ENCODE results near the gene AOC1.
"Not testable (repeated sequence)": the region's sequence is repeated elsewhere in the genome, so short reads cannot be mapped to it uniquely, and the experiment has no call there.

Gene AOC1

GRCh38 chr7:150852371-150852905 is at the start of gene AOC1:
Gene AOC1, plus strand, starts transcription at chr7:150852517. Its CDS starts 3,954 bp downstream, at chr7:150856471.
- no peak for DNase-seq

- DNase-seq, result no peak
Measured at GRCh38 chr7:150803161-150803860, 49.0 kb upstream of the AOC1 start.

GRCh38 chr7:150804802-150805201 is 47.5 kb upstream of the AOC1 start:
- no peak for DNase-seq

GRCh38 chr7:150805864-150806263 is 46.5 kb upstream of the AOC1 start:
- DNase-seq, result no peak

- no peak for DNase-seq
Measured at GRCh38 chr7:150806454-150806853, 45.9 kb upstream of the AOC1 start.

GRCh38 chr7:150806863-150807262 is 45.5 kb upstream of the AOC1 start:
- no peak for DNase-seq

GRCh38 chr7:150807616-150808438 is 44.5 kb upstream of the AOC1 start:
- DNase-seq, result not testable (repeated sequence)

- no peak for DNase-seq
Measured at GRCh38 chr7:150814328-150815001, 37.9 kb upstream of the AOC1 start.

GRCh38 chr7:150818971-150819370 is 33.3 kb upstream of the AOC1 start:
- no peak for DNase-seq

- no peak for DNase-seq
Measured at GRCh38 chr7:150820148-150820547, 32.2 kb upstream of the AOC1 start.

- no peak for DNase-seq
Measured at GRCh38 chr7:150820578-150821198, 31.6 kb upstream of the AOC1 start.

- DNase-seq, result no peak
Measured at GRCh38 chr7:150823043-150823442, 29.3 kb upstream of the AOC1 start.

- no peak for DNase-seq
Measured at GRCh38 chr7:150823484-150824126, 28.7 kb upstream of the AOC1 start.

- DNase-seq, result no peak
Measured at GRCh38 chr7:150824379-150825177, 27.7 kb upstream of the AOC1 start.

GRCh38 chr7:150826061-150826849 is 26.1 kb upstream of the AOC1 start:
- no peak for DNase-seq

- DNase-seq, result no peak
Measured at GRCh38 chr7:150828384-150828783, 23.9 kb upstream of the AOC1 start.

GRCh38 chr7:150829426-150829825 is 22.9 kb upstream of the AOC1 start:
- DNase-seq, result no peak

- DNase-seq, result no peak
Measured at GRCh38 chr7:150830937-150831336, 21.4 kb upstream of the AOC1 start.

GRCh38 chr7:150831851-150832250 is 20.5 kb upstream of the AOC1 start:
- DNase-seq, result no peak

GRCh38 chr7:150835019-150835418 is 17.3 kb upstream of the AOC1 start:
- no peak for DNase-seq
